Umbilical cord (tissue), 2 donors: ENCODE measurements around the gene AMIGO1. TPM values are rescaled to one million over a fixed set of nuclear protein-coding genes. Genes with fewer than 3 reads are reported as not detected.
A peak's percentile ranks its signal among the peaks of the same experiment; 100 is the strongest.
"Not testable (repeated sequence)": the region's sequence is repeated elsewhere in the genome, so short reads cannot be mapped to it uniquely, and the experiment has no call there.

Experiments used
- DNase-seq: peaks from one replicate; pipeline ENCODE4 v3.0.0-alpha.2; 2015; ENCODE audit warnings: low spot score
- total RNA-seq: library from RNA; depleted of rRNA; stranded (reverse); fragments of >200 nt; gene quantifications from one replicate; pipeline ENCODE4 v1.2.3, GENCODE V29; 2014; ENCODE audit warnings: low replicate concordance; ENCODE audit not compliant: insufficient read depth

The AMIGO1 gene
- total RNA-seq, 1 donor from 2014 or later = 7.9 TPM

DNA sequence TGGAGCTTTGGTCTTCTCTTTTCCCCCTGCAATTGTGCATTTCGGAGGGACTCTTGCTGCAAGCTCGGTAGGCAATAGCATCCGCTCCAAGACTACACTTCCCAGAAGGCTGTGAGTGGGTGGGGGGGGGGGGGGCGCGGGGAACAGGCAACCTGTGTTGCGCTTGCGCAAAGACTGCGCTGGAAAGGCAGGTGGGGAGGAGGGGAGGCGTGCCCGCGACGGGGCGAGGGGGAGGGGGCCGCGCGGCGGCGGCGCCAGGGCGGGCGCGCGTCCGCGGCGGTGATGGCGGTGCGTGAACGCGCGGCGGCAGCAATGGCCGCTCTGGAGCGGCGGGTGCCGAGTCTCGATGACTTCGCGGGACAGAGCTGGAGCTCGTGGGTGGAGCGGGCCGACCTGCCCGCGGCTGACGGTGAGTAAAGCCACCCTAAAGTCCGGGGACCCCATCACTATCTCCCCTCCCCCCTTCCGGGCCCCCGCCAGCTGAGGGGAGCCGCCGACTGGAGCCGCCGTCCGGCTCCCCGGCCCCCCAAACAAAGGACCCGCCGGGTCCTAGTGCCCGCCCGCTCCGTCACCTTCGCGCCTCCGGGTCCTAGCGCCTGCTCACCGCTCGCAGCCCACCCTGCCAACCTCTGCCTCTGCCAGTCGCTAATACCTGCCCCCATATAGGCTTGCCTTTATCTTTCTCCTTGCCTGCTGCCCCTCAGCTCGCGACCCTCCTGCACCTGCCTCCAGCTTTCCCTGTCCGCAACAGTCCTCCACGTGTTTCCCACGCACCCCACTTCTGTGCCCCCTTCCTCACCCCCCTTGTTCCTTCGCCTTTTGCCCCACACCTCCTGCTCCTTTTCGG, 25.6 kb downstream of the AMIGO1 start, which contains the start of gene ATXN7L2:
TSS of gene ATXN7L2 (plus strand) at position 234 of the 847 bp plus-strand sequence. CDS start at position 283, 49 bp downstream.
- peak; percentile 95 for DNase-seq

GRCh38 chr1:109482791-109483671, 26.5 kb downstream of the AMIGO1 start:
- DNase-seq = no peak

DNA sequence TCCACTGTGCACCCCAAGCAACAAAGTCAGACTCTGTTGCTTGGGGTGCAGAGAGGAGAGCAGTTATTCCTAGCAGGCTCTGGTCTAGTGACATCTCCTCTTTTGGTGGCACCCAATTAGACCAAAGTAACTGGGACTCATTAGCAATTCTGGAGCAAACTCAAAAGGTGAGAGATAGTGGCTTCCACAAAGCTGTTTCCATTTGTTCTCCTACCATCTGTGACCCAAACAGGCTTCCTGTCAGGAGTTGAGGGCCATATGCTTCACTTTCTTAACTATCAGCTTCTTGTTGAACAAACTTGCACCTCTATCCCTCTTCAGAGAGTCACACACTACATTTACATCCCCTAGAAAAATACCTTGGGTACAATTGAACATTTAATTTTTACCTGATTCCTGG, 27.3 kb downstream of the AMIGO1 start:
- DNase-seq = no peak

DNA sequence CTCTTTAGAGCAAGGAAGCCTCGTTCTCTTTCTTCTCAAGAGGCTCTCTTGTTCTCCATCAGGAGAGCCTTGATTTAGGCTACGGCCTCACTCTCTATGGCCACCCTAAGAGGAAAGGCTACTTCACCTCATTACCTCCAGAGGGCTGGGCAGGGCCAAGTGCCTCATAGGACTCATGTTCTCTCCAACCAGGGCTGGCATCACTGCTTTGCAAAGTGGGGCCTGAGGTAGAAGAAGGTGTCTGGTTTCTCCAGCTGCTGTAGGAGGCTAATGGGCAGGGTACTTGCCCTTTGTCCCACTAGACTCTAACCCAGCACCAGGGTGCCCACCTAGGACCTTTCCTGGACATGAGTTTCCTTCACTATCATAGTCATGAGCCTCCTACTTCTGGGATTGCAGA, 27.9 kb downstream of the AMIGO1 start:
- no peak for DNase-seq

GRCh38 chr1:109479901-109480300, 29.6 kb downstream of the AMIGO1 start:
- no peak for DNase-seq

DNA sequence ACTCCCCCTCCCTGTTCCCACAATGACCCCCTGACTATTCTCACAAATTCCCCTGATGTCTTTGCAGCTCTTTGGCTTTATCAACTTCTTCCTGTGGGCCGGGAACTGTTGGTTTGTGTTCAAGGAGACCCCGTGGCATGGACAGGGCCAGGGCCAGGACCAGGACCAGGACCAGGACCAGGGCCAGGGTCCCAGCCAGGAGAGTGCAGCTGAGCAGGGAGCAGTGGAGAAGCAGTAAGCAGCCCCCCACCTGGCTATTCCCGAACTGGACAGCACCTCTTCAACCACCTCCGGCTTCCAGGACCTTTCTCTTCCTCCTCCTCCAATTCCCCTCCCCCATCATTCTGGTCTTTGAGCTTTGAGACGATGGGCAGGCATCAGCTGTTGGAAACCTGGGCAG, 30.2 kb downstream of the AMIGO1 start:
- DNase-seq = no peak

DNA sequence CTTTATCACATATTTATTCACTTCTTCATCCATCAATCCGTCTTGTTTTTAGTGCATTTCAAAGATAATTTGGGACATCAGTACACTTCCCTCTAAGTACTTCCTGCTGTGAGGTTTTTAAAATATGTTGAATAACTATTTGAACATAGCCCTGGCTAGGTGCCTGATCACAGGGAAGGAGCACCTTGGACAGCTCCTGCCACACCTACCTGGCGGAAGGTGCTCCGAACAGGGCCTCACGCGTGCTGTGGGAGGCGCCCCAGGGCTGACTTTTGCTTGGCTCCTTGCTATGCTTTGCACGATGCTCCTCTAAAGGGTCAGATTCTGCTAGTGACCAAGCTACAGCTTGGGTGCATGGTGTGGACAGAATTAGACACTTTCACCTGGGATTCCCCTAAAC, 30.7 kb downstream of the AMIGO1 start:
- no peak for DNase-seq

- no peak for DNase-seq
Observed at GRCh38 chr1:109477821-109478220, 31.7 kb downstream of the AMIGO1 start.

DNA sequence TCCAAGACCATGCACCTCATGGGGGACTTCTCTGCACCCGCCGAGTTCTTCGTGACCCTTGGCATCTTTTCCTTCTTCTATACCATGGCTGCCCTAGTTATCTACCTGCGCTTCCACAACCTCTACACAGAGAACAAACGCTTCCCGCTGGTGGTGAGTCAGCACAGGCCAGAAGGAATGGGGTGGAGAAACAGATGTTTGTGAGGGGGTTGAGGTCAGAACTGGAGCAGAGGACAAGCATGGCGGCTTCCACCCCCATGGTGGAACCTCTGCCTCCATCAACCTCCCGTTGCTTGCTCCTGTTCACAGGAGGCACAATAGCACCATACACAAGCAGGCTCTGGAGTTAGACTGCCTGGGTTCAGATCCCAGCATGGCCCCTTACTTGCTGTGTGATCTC, 32.7 kb downstream of the AMIGO1 start:
- no peak for DNase-seq

- no peak for DNase-seq
Observed at GRCh38 chr1:109475261-109475660, 34.3 kb downstream of the AMIGO1 start.

GRCh38 chr1:109474697-109475096, 34.8 kb downstream of the AMIGO1 start:
- no peak for DNase-seq

DNA sequence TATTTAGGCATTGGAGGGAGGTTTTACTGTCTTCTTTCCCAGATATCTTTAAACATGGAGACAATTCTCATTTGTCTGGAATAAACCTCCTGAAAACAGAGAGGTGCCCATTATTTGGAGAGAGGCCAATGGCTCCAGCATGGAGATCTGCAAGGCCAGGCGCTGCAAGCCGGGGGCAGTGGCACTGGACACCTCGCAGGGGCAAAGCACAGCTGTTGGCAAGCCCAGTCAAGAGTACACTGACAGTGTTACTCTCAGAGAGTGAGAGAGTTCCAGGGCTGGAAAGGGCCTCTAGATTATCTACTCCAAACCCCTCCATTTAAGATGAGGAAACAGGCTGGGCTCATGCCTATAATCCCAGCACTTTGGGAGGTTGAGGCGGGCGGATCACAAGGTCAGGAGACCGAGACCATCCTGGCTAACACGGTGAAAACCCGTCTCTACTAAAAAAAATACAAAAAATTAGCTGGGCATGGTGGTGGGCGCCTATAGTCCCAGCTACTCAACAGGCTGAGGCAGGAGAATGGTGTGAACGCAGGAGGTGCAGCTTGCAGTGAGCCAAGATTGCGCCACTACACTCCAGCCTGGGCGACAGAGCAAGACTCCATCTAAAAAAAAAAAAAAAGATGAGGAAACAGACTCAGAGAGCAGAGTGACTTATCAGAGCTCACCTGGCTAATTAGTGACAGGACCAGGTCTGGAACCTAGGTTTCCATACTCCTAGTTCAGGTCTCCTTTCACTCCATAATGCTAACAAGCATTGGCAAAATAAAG, 36.1 kb downstream of the AMIGO1 start:
- DNase-seq = not testable (repeated sequence)

DNA sequence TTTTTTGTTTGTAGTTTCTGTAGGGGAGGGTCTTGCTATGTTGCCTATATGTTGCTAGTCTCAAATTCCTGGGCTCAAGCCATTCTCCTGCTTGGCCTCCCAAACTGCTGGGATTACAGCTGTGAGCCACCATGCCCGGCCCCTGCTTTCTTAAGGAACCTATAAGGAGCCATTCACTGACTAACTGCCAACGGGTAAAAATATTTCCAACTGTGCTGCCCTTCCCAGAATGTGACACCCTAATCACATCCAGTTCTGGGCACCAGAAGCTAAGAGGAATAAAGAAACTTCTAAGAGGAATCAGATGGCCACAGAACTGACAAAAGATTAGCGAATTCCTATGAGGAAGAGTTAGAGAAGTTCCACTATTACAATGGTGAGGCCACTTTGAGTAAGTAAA, 36.7 kb downstream of the AMIGO1 start:
- DNase-seq = no peak

- no peak for DNase-seq
Observed at GRCh38 chr1:109470245-109470644, 39.3 kb downstream of the AMIGO1 start.

GRCh38 chr1:109468903-109469302, 40.6 kb downstream of the AMIGO1 start:
- no peak for DNase-seq

GRCh38 chr1:109468061-109468460, 41.5 kb downstream of the AMIGO1 start:
- DNase-seq = no peak

GRCh38 chr1:109467301-109467777, 42.2 kb downstream of the AMIGO1 start:
- no peak for DNase-seq

DNA sequence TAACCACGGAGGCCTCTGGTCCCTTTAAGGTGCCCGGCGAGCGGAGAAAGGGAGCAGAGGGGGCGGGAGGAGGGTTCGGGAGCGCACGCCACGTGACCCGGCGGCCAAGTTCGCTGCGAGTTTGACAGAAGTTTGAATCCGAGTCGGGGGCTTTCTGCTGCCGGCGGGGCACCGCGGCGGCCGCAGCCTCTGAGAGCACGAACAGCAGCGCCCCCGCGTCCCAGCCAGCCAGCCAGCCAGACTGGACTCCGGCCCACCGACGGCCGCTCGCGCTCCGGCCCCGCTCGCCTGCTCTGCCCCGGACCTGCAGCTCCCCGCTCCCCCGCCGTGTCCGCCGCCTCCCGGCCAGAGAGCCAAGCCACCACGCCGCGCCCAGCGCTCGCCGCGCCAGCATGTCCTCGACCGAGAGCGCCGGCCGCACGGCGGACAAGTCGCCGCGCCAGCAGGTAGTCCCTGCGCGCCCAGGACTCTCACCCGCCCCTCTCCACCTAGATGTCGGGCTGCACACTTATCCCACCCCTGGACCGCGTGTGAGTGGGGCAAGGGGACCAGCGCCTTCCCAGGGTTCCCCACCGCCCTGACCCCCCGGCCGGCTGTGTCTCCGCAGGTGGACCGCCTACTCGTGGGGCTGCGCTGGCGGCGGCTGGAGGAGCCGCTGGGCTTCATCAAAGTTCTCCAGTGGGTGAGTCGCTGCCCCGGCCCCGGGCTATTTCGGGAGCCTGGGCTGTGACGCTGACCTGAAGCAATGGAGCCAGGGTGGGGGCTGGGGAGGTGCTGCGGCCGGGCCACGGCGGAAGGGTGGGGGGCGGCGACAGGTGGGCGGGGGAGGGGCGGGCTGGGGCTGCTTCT, 42.9 kb downstream of the AMIGO1 start, which contains the start of gene SYPL2:
TSS of gene SYPL2 (plus strand) at position 95 of the 849 bp plus-strand sequence. CDS start at position 393, 298 bp downstream.
- peak; percentile 28 for DNase-seq

DNA sequence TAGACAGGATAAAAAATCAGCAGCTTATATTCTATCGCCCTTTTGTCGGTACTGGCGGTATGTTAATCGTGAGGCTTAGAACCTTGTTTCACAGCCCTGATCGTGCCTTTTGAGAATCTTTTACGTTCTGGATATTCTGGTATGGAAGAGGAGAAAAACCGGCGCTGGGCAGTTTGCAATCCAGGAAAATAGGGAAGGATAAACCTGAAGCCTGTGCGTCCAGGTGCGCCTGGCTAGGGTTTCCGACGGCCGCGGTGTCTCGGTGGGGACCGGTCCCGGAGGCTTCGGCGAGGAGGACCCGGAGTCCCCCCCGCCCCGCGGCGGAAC, 43.4 kb downstream of the AMIGO1 start:
- no peak for DNase-seq

DNA sequence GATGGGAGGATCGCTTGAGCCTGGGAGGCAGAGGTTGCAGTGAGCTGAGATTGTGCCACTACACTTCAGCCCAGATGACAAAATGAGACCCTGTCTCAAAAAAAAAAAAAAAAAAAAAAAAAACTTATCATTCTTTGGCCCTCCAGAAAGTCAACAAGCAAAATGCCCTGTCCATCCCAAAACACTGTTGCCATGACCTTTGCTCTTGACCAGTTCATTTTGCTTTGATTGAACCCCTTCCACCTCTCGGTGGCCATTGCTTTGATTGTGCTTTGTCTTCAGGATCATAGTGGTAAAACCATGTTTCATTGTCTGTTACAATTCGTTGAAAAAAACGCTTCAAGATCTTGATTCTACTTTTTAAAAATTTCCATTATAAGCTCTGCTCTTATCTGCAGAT, 51.7 kb downstream of the AMIGO1 start:
- DNase-seq = no peak
